ENCODE results near the gene SMARCD3. TPM values are rescaled to one million over a fixed set of nuclear protein-coding genes. Genes with fewer than 3 reads are reported as not detected.

SMARCD3 gene
- total RNA-seq, 1 donor from 2014 or later, result 50.7 TPM

GRCh38 chr7:151213826-151214225 lies 34.7 kb downstream of the SMARCD3 start:
- TF ChIP-seq CTCF (conservative IDR thresholded peaks at IDR 0.05), result no peak
- Mint-ChIP-seq H3K9me3 (no peaks in the 10 kb centered on the region), H3K27ac (ENCODE audit: unreplicated experiment) (no peak overlapping the region), H3K36me3 (ENCODE audit: low read depth) (peaks cover 12% of the 10 kb centered on the region), H3K27me3 (ENCODE audit: low read depth) (no peaks in the 10 kb centered on the region), H3K4me1 (no peaks in the 10 kb centered on the region), H3K4me3 (no peak overlapping the region)
- no peak for DNase-seq (ENCODE audit: low read depth, low spot score)

- Mint-ChIP-seq H3K4me1 (no peaks in the 10 kb centered on the region), H3K27me3 (ENCODE audit: low read depth) (peaks cover 2% of the 10 kb centered on the region), H3K27ac (ENCODE audit: unreplicated experiment) (no peak overlapping the region), H3K36me3 (ENCODE audit: low read depth) (peaks cover 12% of the 10 kb centered on the region), H3K4me3 (no peak overlapping the region), H3K9me3 (no peaks in the 10 kb centered on the region)
- no peak for DNase-seq (ENCODE audit: low read depth, low spot score)
- TF ChIP-seq CTCF (conservative IDR thresholded peaks at IDR 0.05), result no peak
These were observed 35.9 kb downstream of the SMARCD3 start for GRCh38 chr7:151212626-151213025.

- H3K9me3 Mint-ChIP-seq, result no peaks in the 10 kb centered on the region
- no peak for TF ChIP-seq CTCF (conservative IDR thresholded peaks at IDR 0.05)
- no peaks in the 10 kb centered on the region for H3K4me1 Mint-ChIP-seq
- no peak overlapping the region for H3K4me3 Mint-ChIP-seq
- H3K36me3 Mint-ChIP-seq (ENCODE audit: low read depth), result peaks cover 12% of the 10 kb centered on the region
- DNase-seq (ENCODE audit: low read depth, low spot score), result no peak
- no peak overlapping the region for H3K27ac Mint-ChIP-seq (ENCODE audit: unreplicated experiment)
- H3K27me3 Mint-ChIP-seq (ENCODE audit: low read depth), result peaks cover 5% of the 10 kb centered on the region
These were observed 37.2 kb downstream of the SMARCD3 start for GRCh38 chr7:151211155-151211772.

GRCh38 chr7:151210087-151210854 lies 38.2 kb downstream of the SMARCD3 start, which contains the start of gene H2BK1:
Gene H2BK1 (minus strand): TSS chr7:151210488. CDS start chr7:151210318, 170 bp downstream.
- Mint-ChIP-seq H3K27ac (ENCODE audit: unreplicated experiment) (no peak within 1 kb of the TSS), H3K9me3 (no peaks in the 10 kb centered on the region), H3K27me3 (ENCODE audit: low read depth) (peaks cover 11% of the 10 kb centered on the region), H3K4me1 (no peaks in the 10 kb centered on the region), H3K4me3 (no peak within 1 kb of the TSS), H3K36me3 (ENCODE audit: low read depth) (peaks cover 8% of the 10 kb centered on the region)
- no peak for DNase-seq (ENCODE audit: low read depth, low spot score)
- TF ChIP-seq CTCF (conservative IDR thresholded peaks at IDR 0.05), result no peak

GRCh38 chr7:151209588-151209987 lies 38.9 kb downstream of the SMARCD3 start:
- no peak for TF ChIP-seq CTCF (conservative IDR thresholded peaks at IDR 0.05)
- no peak for DNase-seq (ENCODE audit: low read depth, low spot score)
- Mint-ChIP-seq H3K27ac (ENCODE audit: unreplicated experiment) (no peak overlapping the region), H3K27me3 (ENCODE audit: low read depth) (peaks cover 13% of the 10 kb centered on the region), H3K9me3 (no peaks in the 10 kb centered on the region), H3K4me1 (no peaks in the 10 kb centered on the region), H3K36me3 (ENCODE audit: low read depth) (peaks cover 4% of the 10 kb centered on the region), H3K4me3 (no peak overlapping the region)
